HEK293T (cell line): ENCODE results near the gene PPY.

ENCODE experiments used
- ARNT ChIP-seq: fragments of 450-650 bp; IDR thresholded peaks from 2 replicates; pipeline ENCODE4 v1.6.1; 2017; ENCODE audit warnings: mild to moderate bottlenecking
- BHLHE40 ChIP-seq: fragments of 450-650 bp; IDR thresholded peaks from 2 replicates; pipeline ENCODE4 v1.6.1; 2016; ENCODE audit warnings: mild to moderate bottlenecking, moderate library complexity, borderline replicate concordance
- FOXK2 ChIP-seq: fragments of 450-650 bp; IDR thresholded peaks from 2 replicates; pipeline ENCODE4 v1.6.1; 2016; ENCODE audit warnings: mild to moderate bottlenecking
- FOXM1 ChIP-seq: fragments of 450-650 bp; IDR thresholded peaks from 2 replicates; pipeline ENCODE4 v1.6.1; 2017; ENCODE audit warnings: mild to moderate bottlenecking, borderline replicate concordance
- NFRKB ChIP-seq: fragments of 450-650 bp; IDR thresholded peaks from 2 replicates; pipeline ENCODE4 v1.6.1; 2016; ENCODE audit warnings: mild to moderate bottlenecking, moderate library complexity
- SP1 ChIP-seq: fragments of 450-650 bp; IDR thresholded peaks from 2 replicates; pipeline ENCODE4 v1.6.1; 2017
- SUZ12 ChIP-seq: fragments of 450-650 bp; IDR thresholded peaks from 2 replicates; pipeline ENCODE4 v1.6.1; 2016; ENCODE audit warnings: mild to moderate bottlenecking
- TARDBP ChIP-seq: fragments of 450-650 bp; IDR thresholded peaks from 2 replicates; pipeline ENCODE4 v1.6.1; 2016

GRCh38 chr17:43917016-43917347, 25.3 kb downstream of the PPY start:
- TF ChIP-seq SUZ12 (no peak), BHLHE40 (no peak), NFRKB (no peak), FOXM1 (no peak), ARNT (no peak), FOXK2 (no peak), SP1 (no peak), TARDBP (no peak)
